PFSK-1 (cell line): Measurements from ENCODE around the gene CRIP1.

Experiments used
- FOXP2 ChIP-seq: optimal IDR thresholded peaks from 2 replicates; pipeline ENCODE3; 2011; ENCODE audit warnings: borderline replicate concordance, control low read depth, inconsistent platforms; ENCODE audit not compliant: insufficient read depth; ENCODE audit errors: extremely low read length, extremely low read depth
- POLR2AphosphoS5 ChIP-seq: IDR thresholded peaks from 2 replicates; pipeline ENCODE4 v1.6.1; 2012; ENCODE audit warnings: low read depth, mild to moderate bottlenecking, control low read depth, low read length, moderate library complexity
- SIN3A ChIP-seq: IDR thresholded peaks from 2 replicates; pipeline ENCODE4 v1.6.1; 2012; ENCODE audit warnings: mild to moderate bottlenecking, low read length, moderate library complexity, borderline replicate concordance; ENCODE audit not compliant: insufficient read depth
- TAF1 ChIP-seq: IDR thresholded peaks from 2 replicates; pipeline ENCODE4 v1.6.1; 2012; ENCODE audit warnings: low read length, control low read depth, borderline replicate concordance; ENCODE audit not compliant: insufficient read depth
- TF ChIP-seq, protein P1 (sequence below), 2 experiments: IDR thresholded peaks; 2 replicates each; pipeline versions ENCODE4 v1.6.1 to v1.8.0; 2011 to 2012; ENCODE audit warnings: low read depth in 2 of 2, low read length in 2 of 2, control low read depth in 1 of 2, inconsistent platforms in 1 of 2, mild to moderate bottlenecking in 1 of 2, moderate library complexity in 1 of 2; ENCODE audit not compliant: insufficient read depth in 1 of 2

CRIP1 gene

GRCh38 chr14:105500726-105501101 lies 14.0 kb downstream of the CRIP1 start:
- TF ChIP-seq POLR2AphosphoS5 (no peak), FOXP2 (no peak), TAF1 (no peak), SIN3A (no peak)
- TF ChIP-seq, protein P1, sequence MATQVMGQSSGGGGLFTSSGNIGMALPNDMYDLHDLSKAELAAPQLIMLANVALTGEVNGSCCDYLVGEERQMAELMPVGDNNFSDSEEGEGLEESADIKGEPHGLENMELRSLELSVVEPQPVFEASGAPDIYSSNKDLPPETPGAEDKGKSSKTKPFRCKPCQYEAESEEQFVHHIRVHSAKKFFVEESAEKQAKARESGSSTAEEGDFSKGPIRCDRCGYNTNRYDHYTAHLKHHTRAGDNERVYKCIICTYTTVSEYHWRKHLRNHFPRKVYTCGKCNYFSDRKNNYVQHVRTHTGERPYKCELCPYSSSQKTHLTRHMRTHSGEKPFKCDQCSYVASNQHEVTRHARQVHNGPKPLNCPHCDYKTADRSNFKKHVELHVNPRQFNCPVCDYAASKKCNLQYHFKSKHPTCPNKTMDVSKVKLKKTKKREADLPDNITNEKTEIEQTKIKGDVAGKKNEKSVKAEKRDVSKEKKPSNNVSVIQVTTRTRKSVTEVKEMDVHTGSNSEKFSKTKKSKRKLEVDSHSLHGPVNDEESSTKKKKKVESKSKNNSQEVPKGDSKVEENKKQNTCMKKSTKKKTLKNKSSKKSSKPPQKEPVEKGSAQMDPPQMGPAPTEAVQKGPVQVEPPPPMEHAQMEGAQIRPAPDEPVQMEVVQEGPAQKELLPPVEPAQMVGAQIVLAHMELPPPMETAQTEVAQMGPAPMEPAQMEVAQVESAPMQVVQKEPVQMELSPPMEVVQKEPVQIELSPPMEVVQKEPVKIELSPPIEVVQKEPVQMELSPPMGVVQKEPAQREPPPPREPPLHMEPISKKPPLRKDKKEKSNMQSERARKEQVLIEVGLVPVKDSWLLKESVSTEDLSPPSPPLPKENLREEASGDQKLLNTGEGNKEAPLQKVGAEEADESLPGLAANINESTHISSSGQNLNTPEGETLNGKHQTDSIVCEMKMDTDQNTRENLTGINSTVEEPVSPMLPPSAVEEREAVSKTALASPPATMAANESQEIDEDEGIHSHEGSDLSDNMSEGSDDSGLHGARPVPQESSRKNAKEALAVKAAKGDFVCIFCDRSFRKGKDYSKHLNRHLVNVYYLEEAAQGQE (IDR thresholded peaks at IDR 0.05; ENCODE audit: insufficient read depth in 1 of 2, low read depth in 2 of 2, low read length in 2 of 2): no peak

- TF ChIP-seq POLR2AphosphoS5: no peak
- no peak for TF ChIP-seq SIN3A
- TF ChIP-seq, protein P1 (IDR thresholded peaks at IDR 0.05; ENCODE audit: insufficient read depth in 1 of 2, low read depth in 2 of 2, low read length in 2 of 2): no peak
- TF ChIP-seq TAF1: no peak
These were observed 15.0 kb downstream of the CRIP1 start for GRCh38 chr14:105501504-105502291.

GRCh38 chr14:105502446-105503295 lies 16.0 kb downstream of the CRIP1 start:
- TF ChIP-seq FOXP2: no peak
- TF ChIP-seq POLR2AphosphoS5: no peak
- no peak for TF ChIP-seq TAF1
- no peak for TF ChIP-seq SIN3A
- TF ChIP-seq, protein P1 (IDR thresholded peaks at IDR 0.05; ENCODE audit: insufficient read depth in 1 of 2, low read depth in 2 of 2, low read length in 2 of 2): no peak

DNA sequence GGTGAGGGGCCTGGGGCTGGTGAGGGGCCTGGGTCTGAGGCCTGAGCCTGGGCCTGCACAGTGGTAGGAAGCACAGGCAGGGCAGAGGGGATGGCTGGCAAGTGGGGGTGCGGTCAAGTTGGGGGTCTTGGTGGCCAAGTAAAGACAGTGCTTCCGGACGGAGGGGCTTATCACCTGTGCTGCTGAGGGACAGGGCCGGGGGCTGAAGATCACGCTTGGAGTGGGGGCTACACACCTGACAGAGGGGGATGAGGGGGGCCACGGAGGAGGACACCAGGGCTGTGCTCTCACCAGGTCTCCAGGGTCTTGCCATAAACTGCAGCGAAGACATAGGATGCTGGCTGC lies 16.6 kb downstream of the CRIP1 start:
- TF ChIP-seq FOXP2 (no peak), TAF1 (no peak), SIN3A (no peak), POLR2AphosphoS5 (no peak)
- TF ChIP-seq, protein P1 (IDR thresholded peaks at IDR 0.05; ENCODE audit: insufficient read depth in 1 of 2, low read depth in 2 of 2, low read length in 2 of 2): no peak
